Tongue (tissue), 2 donors: ENCODE data around the gene TMIE. TPM values are rescaled to one million over a fixed set of nuclear protein-coding genes. Genes with fewer than 3 reads are reported as not detected.
A peak's percentile ranks its signal among the peaks of the same experiment; 100 is the strongest.
"Not testable (repeated sequence)": the region's sequence is repeated elsewhere in the genome, so short reads cannot be mapped to it uniquely, and the experiment has no call there.

Experiments
- DNase-seq: peaks from one replicate; pipeline ENCODE4 v3.0.0-alpha.2; 2015
- total RNA-seq: library from RNA; depleted of rRNA; stranded (reverse); fragments of >200 nt; gene quantifications from one replicate; pipeline ENCODE4 v1.2.3, GENCODE V29; 2014

Gene TMIE
- total RNA-seq, 1 donor from 2014 or later = not detected

DNA sequence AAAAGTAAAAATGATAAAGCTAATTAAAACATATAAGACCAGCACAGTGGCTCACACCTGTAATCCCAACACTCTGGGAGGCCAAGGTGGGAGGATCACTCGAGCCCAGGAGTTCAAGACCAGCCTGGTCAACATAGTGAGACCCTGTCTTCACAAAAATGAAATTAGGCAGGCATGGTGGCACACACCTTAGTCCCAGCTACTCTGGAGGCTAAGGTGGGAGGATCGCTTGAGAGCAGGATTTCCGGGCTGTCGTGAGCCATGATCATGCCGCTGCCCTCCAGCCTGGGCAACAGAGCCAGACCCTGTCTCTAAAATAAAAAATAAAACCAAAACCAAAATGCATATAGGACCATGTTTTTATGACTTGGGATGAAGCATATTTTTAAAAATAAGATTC is 21.3 kb downstream of the TMIE start:
- no peak for DNase-seq

DNA sequence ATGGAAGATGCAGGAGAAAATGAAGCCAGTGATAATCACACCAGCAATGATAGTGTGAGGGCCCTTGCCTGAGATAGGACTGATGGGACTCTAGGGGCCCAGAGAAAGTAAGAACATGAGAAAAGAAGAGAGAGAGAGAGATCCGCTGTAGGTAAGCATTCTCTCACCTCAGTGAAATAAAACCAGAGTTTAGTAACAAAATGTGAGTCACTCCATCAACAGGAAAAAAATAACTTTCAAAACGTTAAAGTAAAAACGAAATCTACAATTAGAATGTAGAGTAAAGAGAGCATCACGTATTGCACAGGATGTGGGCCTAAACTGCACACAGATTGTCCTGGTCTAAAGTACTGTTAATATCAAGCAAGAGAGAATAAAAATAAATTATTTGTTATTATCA is 23.2 kb downstream of the TMIE start:
- no peak for DNase-seq

DNA sequence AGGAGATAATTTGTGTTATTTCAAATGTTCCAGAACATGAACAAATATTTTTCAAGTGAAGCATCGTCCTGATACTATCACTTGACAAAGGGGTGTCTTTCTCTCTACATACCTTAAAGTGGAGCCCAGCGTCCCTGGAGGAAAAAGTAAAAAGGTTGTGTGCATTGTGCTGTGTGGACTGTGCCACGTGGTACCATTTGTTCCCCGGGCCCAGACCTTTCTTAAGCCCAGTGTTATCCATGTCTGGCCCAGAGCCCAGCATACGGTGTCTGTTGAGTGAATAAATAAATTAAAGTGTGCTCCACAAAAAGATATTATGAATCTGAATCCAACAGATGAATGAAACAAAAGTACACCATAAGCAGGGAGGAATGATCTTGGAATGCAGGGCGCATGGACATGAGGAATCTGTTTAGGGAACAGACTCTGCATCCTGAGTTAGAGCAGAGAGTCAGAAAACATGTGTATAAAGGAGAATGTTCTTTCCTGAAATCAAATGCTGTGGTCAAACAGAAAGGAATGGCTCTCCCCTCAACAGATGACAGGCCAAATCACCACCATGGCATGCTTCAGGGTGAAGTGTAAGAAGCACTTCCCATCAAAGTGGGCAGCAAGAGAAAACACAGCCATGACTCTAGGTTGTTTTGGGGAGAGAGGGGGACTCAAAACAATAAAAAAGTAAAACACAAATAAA is 24.6 kb downstream of the TMIE start:
- peak; percentile 64 for DNase-seq

DNA sequence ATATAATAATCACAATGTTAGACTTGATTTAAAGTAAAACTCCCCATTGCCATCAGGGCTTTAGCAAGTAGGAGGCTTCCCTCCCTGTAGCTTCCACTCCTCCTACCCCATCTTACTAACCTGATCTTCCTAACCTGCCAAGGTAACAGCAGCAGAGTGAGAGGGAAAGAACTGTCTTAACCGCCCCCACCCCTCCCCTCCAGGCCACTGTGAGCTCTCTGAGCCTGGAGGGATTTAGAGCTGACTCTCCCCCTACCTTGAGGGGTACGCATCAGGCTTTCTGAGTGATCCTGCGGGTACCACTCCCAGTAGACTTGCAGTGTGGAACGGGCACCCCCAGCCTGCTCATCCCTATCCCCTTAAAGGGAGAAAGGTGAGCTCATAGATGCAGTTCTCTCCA is 27.8 kb downstream of the TMIE start:
- no peak for DNase-seq

DNA sequence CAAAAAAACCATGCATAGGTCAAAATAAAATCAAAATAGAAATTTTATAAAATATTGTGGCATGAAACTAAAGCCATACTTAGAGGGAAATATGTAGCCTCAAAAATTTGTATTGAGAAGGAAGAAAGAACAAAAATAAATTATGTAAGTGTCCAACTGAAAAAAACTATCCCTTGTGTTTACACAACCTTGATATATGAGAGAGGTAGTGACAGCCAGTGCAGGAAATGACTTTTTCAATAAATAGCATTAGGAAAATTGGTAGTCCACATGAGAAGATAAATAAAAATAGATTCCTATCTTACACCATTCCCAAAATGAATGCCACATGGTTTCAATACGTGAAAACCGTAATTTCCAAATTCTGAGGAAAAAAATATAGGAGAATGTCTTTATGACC is 29.6 kb downstream of the TMIE start:
- DNase-seq = no peak

DNA sequence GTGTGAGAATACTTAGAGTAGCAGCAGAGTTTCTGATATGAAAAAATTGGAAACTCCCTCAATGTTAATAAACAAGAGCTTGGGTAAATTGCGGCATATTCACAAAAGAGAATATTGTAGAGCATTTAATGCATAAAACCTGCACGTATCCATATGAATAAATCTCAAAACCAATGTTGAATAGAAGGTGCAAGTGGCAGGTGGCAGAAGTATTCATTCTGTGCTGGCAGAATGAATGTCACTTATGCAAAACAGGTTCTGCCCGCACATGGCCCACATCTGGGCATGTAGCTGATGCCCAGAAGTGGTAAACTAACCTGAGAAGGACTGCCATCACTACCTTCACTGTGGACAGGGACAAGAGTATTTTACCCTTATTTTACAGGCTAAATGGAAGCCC is 30.6 kb downstream of the TMIE start:
- no peak for DNase-seq

DNA sequence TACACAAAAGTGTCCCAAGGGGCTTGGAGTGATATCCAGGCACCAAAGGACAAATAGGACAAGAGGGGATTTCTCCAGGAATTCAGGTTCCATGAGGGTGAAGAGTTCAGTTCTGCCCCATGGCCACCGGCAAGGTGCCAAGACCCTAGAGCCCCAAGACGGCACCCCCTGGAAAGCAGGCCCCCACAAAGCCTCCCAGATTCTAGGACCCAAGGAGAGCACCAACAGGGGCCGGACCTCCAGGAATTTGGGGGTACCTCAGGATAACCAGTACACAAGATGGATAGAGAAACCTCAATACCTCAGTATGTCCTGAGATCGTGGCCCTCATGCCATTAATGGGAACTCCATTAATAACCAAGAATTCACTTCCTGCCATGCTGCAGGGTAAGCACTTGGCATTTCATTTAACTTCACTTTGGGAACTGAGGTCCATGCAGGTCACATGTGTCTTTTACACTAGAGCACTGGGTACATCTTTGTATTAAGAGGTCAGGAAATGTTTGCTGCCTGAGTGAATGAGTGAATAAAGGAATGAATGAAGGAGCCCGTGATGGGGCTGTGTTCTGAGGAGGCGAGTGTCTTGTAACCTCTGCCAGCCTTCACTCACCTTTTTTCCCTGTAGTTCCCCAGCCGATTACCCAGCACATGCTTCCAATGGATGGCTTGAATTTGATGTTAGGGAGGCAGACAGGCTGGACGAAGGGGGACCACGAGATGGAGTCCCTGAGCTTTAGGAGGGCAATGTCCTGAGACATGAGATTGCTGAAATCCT is 32.0 kb downstream of the TMIE start:
- DNase-seq = no peak

DNA sequence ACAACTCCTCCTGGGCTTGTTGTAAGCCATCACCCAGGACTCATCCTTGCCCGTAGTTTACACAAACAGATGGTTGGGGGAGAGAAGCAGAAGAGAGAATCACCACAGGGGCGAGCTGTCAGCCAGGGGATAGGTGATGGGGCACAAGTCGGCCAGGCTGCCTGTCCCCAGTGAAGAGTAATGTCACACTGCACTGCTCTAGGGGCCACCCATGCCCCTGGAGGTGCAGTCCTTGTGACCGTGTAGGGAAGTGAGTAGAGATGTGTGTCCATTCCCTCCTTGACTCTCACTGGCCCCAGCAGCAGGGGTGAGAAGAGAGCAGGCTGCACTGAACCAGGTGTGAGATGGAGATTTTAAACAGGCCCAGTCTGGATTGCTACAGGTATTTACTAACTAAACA is 33.6 kb downstream of the TMIE start:
- DNase-seq = no peak

DNA sequence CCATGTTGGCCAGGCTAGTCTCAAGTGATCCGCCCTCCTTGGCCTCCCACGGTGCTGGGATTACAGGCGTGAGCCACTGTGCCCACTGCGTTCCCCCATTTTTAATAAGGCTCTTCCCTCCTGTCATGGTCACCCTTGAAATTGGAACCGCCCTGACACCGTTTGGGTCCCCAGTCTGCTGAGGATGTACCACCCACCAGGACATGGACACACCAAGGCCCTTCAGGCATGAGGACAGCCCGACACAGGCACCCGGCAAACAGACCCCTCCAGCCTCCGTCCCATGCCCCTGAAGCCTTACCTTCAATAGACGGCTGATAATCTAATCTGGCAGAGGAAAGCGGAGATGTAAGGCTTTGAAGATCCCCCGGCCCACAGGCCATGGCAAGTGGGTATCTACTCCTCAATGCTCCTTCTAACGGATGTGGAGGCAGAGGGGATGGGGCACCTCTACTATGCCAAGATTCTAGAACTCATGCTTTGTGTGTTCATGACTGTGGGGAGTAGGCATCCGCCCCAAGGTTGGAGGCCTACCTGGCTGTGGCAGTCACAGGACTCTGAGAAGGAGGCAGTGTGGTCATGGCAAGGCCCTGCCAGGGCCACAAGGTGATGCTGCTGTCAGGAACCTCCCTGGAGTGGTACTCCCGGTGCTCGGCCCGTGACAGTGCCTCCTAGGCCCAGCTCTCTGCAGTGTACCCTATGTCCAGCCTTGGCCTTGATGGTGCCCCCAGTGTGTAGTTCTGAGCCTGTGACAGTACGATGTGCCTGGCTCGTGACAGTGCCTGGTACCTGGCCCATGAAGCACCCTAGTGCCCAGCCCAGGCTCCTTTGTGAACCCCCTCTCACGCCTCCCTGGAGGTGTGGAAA is 35.0 kb downstream of the TMIE start:
- DNase-seq = no peak

DNA sequence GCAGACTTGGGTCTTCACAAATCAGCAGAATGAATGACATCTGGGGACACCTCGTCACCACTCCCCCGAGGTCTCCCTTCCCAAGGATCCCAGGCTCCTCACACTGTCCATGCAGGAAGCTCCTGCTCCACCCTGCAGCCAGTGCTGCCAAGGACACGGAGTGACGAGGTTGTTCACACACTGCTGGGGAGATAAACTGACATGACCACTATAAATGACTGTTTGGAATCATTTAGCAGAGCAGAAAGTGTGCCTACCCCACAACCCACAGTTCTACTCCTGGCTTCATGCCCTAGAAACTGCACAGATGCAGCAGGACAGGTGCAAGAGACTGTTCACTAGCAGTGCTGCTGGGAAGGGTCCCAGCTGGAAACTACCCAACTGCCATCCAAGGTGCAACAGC is 36.1 kb downstream of the TMIE start:
- DNase-seq = peak; percentile 48

DNA sequence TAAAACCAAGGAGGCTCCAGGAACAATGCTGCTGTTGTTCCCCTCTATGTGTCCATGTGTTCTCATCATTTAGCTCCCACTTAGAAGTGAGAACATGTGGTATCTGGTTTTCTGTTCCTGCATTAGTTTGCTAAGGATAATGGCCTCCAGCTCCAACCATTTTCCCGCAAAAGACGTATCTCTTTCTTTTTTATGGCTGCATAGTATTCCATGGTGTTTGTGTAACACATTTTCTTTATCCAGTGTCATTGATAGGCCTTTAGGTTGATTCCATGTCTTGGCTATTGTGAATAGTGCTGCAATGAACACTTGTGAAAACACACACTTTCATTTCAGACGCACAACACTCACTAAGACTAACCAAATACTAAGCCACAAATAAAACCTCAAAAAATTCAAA is 38.4 kb downstream of the TMIE start:
- not testable (repeated sequence) for DNase-seq

DNA sequence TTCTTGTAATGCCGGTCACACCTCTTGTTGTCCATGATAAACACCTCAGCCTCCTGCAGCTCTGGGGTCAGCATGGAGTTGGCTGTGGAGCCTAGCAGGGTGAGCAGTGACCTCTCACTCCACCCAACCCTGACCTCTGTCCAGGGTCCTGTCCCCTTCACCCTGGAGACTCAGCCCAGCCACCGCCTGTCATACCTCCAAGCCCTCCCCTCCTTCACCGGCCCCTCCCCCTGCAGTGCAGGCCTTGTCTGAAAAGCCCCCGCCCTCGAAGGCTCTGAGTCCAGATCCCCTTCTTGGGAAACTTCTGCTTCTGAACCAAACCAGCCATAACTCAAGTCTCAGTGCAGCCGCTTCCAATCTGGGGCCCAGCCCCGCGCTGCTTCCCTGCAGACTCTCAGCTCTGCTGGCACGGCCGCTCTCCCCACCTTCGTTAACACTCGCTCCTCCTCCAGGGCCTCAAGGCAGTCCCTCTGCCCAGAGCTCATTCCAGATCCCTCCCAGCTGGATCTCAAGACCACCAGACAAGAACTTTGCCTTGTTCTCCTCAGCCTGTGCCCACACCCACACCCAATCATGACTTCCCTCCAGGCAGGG is 41.9 kb downstream of the TMIE start:
- DNase-seq = no peak

DNA sequence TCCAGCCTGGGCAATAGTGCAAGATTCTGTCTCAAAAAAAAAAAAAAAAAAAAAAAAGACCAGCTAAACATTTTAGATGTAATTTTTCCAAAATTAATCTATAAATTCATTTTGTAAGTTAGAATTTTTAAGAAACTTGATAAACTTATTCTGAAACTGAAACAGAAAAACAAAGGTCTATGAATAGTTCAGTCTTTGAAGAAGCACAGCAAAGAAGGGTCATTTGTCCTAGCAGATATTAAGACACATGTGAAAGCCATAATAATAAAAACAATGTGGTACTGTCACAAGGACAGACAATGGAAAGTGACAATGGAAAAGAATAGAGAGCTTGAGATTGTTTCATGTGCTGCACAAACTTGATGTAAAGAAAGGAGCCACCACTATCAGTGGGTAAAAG is 45.5 kb downstream of the TMIE start:
- DNase-seq = no peak

DNA sequence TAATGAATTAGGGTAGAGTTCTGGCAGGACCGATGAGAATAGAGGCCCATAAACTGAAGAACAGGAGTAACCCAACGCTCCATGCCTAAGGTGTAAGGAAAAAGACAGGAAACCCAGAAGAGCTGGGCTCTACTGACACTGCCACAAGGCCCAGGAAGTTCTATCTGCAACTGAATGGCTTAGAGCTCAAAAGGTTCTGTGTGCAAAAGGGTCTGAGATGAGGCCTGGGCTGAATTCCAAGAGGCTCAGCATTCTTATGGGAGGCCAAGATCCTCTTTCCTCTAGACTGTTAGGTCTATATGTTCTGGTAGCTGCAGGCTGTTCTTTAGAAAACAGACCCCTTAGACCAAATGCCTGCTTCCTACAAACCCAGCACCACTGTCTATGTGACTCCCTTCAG is 47.0 kb downstream of the TMIE start:
- DNase-seq = peak; percentile 17

DNA sequence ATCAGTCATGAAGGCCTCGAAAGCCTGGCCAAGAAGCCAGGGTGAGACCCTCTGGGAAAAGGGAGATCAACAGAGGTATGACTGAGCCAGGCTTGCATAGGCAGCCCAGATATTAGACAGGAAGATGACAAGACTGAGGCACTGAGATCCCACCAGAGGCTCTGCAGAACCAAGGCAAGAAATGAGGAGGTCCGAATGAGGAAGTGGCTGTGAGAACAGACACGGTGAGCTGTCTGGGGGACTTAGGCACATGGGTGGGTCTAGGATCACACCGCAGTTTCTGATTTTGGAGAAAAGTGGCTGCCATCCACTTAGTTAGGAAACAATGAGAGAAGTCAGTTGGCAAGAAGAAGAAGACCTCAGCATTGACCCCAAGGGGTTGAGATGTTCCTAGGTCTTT is 47.9 kb downstream of the TMIE start:
- DNase-seq = no peak

DNA sequence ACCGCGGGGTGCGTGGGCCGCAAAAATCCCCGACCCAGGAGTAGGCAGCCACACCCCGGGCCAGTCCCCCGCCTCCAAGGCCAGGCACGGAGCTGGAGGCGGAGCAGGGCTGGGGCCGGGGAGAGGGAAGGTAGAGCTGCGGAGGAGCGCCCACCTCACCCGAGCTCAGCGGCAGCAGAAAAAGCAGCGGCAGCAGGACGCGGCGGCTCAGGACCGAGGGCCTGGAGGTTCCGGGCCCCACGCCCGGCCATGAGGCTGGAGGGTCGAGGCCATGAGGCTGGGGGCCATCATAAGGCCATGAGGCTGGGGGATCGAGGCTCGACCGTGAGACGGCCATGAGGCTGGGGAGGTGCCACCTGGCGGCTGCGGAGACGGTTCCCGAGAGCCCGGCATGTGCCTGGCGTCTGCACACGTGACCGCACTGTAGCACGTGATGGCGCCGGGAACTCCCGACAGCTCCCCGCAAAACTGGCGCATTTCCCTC is 49.4 kb downstream of the TMIE start:
- DNase-seq = no peak

DNA sequence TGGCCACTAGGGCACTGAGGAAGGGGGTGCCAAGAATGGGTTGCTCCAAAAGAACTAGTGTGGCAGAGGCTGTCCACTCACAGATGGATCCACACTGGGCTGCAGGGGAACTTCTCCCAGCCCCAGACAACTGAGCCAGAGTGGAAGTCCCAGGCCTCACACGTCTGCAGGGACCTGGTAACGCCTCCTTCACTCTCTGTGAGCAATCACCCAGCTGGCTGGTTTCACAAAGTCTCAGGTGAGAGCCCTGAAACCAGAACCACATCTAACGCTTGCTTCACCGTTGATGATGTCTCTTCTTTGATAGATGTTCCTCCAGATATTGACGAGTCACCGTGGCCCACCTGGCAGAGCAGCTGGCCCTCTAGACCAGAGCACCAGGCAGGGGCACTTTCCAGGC is 51.9 kb downstream of the TMIE start:
- not testable (repeated sequence) for DNase-seq

DNA sequence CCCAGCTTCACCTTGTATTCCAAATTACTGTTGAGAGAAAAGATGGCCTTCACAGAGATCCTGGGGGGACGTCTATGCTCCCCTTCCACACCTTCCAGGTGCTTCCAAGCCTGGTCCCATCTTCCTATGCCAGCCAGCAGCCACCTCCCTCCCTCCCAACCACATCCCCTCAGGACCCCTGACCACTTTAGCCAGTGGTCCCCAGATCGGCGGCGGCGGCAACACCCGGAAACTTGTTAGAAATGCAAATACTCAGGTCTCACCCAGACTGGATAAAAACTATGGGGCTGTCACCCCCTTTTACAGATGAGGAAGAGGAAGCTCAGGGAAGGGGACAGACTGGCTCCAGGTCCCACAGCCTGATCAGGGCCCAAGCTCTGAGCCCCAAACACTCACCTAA is 54.5 kb downstream of the TMIE start:
- no peak for DNase-seq

DNA sequence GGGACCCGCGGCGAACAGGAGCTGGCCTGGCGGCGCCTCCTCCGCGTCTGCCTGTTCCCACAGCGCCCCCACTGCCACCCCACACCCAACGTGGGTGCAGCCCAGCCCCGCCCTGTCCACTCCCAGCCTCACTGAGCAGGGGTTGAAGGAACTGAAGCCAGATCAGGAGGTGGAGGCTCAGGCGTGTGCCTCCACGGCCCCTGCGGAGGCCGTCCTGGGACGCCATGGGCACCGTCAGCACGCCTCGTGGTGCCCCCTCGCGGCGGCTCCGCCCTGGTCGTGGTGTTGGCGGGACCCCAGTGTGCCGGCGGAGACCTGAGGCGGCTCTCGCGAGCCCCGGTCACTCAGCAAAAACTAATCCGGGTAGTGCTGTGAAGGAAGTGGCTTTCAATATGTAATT is 55.5 kb downstream of the TMIE start:
- DNase-seq = no peak

DNA sequence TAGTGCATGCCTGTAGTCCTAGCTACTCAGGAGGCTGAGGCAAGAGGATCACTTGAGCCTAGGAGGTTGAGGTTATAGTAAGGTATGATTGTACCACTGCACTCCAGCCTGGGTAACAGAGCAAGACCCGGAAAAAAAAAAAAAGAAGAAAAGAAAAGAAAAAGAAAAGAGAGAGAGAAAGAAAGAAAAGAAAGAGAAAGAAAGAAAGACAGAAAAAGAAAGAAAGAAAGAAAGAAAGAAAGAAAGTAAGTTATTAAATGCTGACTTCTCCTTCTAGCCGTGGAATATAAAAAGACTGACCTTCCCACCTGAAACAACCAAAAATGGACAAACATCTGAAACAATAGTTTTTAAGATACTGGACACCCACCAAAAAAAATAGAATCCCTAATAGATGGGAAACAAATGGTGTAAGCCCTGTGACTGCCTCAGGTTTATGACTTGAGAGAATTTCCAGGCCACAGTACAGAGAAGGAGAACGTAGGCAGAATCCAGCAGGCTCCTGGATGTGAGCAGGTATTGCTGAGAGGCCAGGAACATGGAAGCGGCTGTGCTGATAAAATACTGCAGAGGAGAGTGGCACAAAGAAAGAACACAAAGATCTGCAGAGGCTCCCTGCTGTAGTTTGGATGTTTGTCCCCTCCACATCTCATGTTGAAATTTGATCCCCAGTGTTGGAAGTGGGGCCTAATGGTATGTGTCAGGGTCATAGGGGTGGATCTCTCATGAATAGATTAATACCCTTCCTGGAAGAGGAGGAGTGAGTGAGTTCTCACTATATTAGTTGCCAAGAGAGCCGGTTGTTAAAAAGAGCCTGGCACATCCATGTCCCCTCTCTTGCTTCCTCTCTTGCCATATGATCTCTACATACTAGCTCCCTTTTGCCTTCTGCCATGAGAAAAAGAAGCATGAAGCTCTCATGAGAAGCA is 58.3 kb downstream of the TMIE start:
- DNase-seq = no peak
